SK-N-SH (cell line): Measurements from ENCODE around the gene CARMIL3. TPM values are rescaled to one million over a fixed set of nuclear protein-coding genes. Genes with fewer than 3 reads are reported as not detected.
A peak's percentile ranks its signal among the peaks of the same experiment; 100 is the strongest.

Experiments used
- CTCF ChIA-PET: fragments of 300-600, 350-600 bp; formaldehyde crosslinking; extraction: SDS; loops from one replicate; lab custom pipeline; 2021; lab: Yijun Ruan, JAX
- POLR2A ChIA-PET: fragments of 350-600 bp; sonication (Branson Sonifier 250); formaldehyde crosslinking; extraction: SDS; loops from one replicate; lab custom pipeline; 2020; ENCODE audit warnings: antibody characterized with exemption, inconsistent platforms; lab: Yijun Ruan, JAX
- DNase-seq: peaks from one replicate; pipeline ENCODE4 v3.0.0; 2012
- H2AFZ ChIP-seq: fragments of 200-600 bp; sonication (generic); 2 replicates; pipeline ENCODE4 v1.8.1; 2016; ENCODE audit warnings: antibody characterized with exemption, mild to moderate bottlenecking, low read depth
- H3F3A ChIP-seq: fragments of 200-600 bp; sonication (generic); replicated peaks from 2 replicates; pipeline ENCODE3; 2016; ENCODE audit warnings: antibody characterized with exemption, mild to moderate bottlenecking; ENCODE audit not compliant: insufficient read depth
- H3K27ac ChIP-seq, 2 experiments: fragments of 200-500 bp in 1 of 2; fragments of 200-600 bp in 1 of 2; sonication (Bioruptor generic) in 1 of 2; sonication (generic), shearing (Covaris generic) in 1 of 2; 2 replicates each; pipeline versions ENCODE4 v1.5.1 to v1.6.1; 2014 to 2016; ENCODE audit warnings: low read depth in 2 of 2, inconsistent platforms in 1 of 2, low read length in 1 of 2, mild to moderate bottlenecking in 1 of 2, mixed read lengths in 1 of 2
- H3K27me3 ChIP-seq: fragments of 200-600 bp; sonication (generic), shearing (Covaris generic); 2 replicates; pipeline ENCODE4 v1.6.1; 2016; ENCODE audit warnings: mixed run types; ENCODE audit not compliant: insufficient read depth
- H3K36me3 ChIP-seq, 2 experiments: fragments of 200-500 bp in 1 of 2; fragments of 200-600 bp in 1 of 2; sonication (Bioruptor generic) in 1 of 2; sonication (generic) in 1 of 2; replicated peaks in 1 of 2; 2 replicates each; pipeline versions ENCODE3 to v1.5.1; 2014 to 2016; ENCODE audit warnings: low read length in 1 of 2, mild to moderate bottlenecking in 1 of 2; ENCODE audit not compliant: insufficient read depth in 2 of 2, control insufficient read depth in 1 of 2
- H3K4me1 ChIP-seq, 2 experiments: fragments of 200-500 bp in 1 of 2; fragments of 200-600 bp in 1 of 2; sonication (Bioruptor generic) in 1 of 2; sonication (generic), shearing (Covaris generic) in 1 of 2; 2 replicates each; pipeline versions ENCODE4 v1.5.1 to v1.6.1; 2014 to 2016; ENCODE audit warnings: low read depth in 1 of 2, low read length in 1 of 2, mixed run types in 1 of 2; ENCODE audit not compliant: insufficient read depth in 2 of 2, control insufficient read depth in 1 of 2
- H3K4me2 ChIP-seq: fragments of 200-600 bp; sonication (generic), shearing (Covaris generic); 2 replicates; pipeline ENCODE4 v1.6.1; 2017; ENCODE audit warnings: mixed run types
- H3K4me3 ChIP-seq, 2 experiments: fragments of 200-500 bp in 1 of 2; fragments of 200-600 bp in 1 of 2; sonication (Bioruptor generic) in 1 of 2; sonication (generic), shearing (Covaris generic) in 1 of 2; 2 replicates each; pipeline versions ENCODE4 v1.5.1 to v1.8.1; 2014 to 2016; ENCODE audit warnings: low read depth in 2 of 2, inconsistent platforms in 1 of 2, low read length in 1 of 2, mild to moderate bottlenecking in 1 of 2, mixed read lengths in 1 of 2, moderate library complexity in 1 of 2
- H3K79me2 ChIP-seq: fragments of 200-600 bp; sonication (generic); 2 replicates; pipeline ENCODE4 v1.8.1; 2017; ENCODE audit warnings: mild to moderate bottlenecking; ENCODE audit not compliant: insufficient read depth
- H3K9ac ChIP-seq: fragments of 200-600 bp; sonication (generic); 2 replicates; pipeline ENCODE4 v1.6.1; 2017; ENCODE audit warnings: mixed run types
- H3K9me2 ChIP-seq: fragments of 200-600 bp; sonication (generic); 2 replicates; pipeline ENCODE4 v1.6.1; 2017; ENCODE audit warnings: mixed run types
- H3K9me3 ChIP-seq: fragments of 200-600 bp; sonication (generic); 2 replicates; pipeline ENCODE4 v1.6.1; 2017; ENCODE audit warnings: mixed run types, mild to moderate bottlenecking, moderate library complexity
- H4K20me1 ChIP-seq: fragments of 200-600 bp; sonication (generic); 2 replicates; pipeline ENCODE4 v1.6.1; 2017; ENCODE audit warnings: mild to moderate bottlenecking, mixed run types; ENCODE audit not compliant: insufficient read depth
- CHD2 ChIP-seq: fragments of 150-350 bp; IDR thresholded peaks from 2 replicates; pipeline ENCODE4 v1.6.1; 2018; ENCODE audit warnings: low read length; ENCODE audit not compliant: partially characterized antibody
- CTCF ChIP-seq: fragments of 200-600 bp; sonication (generic); IDR thresholded peaks from 2 replicates; pipeline ENCODE4 v1.6.1; 2017; ENCODE audit warnings: antibody characterized with exemption, mild to moderate bottlenecking, moderate library complexity
- EZH2phosphoT487 ChIP-seq: fragments of 200-600 bp; sonication (generic); IDR thresholded peaks from 2 replicates; pipeline ENCODE4 v1.6.1; 2017; ENCODE audit warnings: low read depth, mixed run types, mild to moderate bottlenecking, antibody characterized with exemption, moderate library complexity, borderline replicate concordance
- MXI1 ChIP-seq: IDR thresholded peaks from 2 replicates; pipeline ENCODE4 v1.6.1; 2012; ENCODE audit warnings: mild to moderate bottlenecking, low read depth, low read length, improper control_type of control experiment
- POLR2AphosphoS5 ChIP-seq: IDR thresholded peaks from 2 replicates; pipeline ENCODE4 v1.6.1; 2012; ENCODE audit warnings: low read depth, low read length
- RCOR1 ChIP-seq: fragments of 150-350 bp; IDR thresholded peaks from 2 replicates; pipeline ENCODE4 v1.6.1; 2017; ENCODE audit warnings: antibody characterized with exemption, low read length
- RFX5 ChIP-seq: IDR thresholded peaks from 2 replicates; pipeline ENCODE4 v1.6.1; 2012; ENCODE audit warnings: mild to moderate bottlenecking, improper control_type of control experiment, low read length
- SIN3A ChIP-seq: IDR thresholded peaks from 2 replicates; pipeline ENCODE4 v1.6.1; 2012; ENCODE audit warnings: low read depth, mild to moderate bottlenecking, low read length, moderate library complexity, borderline replicate concordance
- USF2 ChIP-seq: fragments of 150-350 bp; IDR thresholded peaks from 2 replicates; pipeline ENCODE4 v1.6.1; 2017; ENCODE audit warnings: antibody characterized with exemption, low read length, low read depth, borderline replicate concordance
- ZBTB33 ChIP-seq: IDR thresholded peaks from 2 replicates; pipeline ENCODE4 v1.4.0; 2012; ENCODE audit warnings: low read depth, borderline replicate concordance
- WGBS: methylation state at CpG from one replicate; pipeline ENCODE4 v1.1.6; 2017; ENCODE audit warnings: low lambda C conversion rate; 5-methylcytosine and 5-hydroxymethylcytosine counted together
- polyA plus RNA-seq, 3 experiments: library from polyadenylated mRNA; depleted of rRNA; stranded (reverse); fragments of >200 nt; gene quantifications; 2 replicates each; pipeline ENCODE4 v1.2.3, GENCODE V29; 2012

CARMIL3 gene
- polyA plus RNA-seq, 1 of the 3 experiments (the other 2 are of a cell fraction) = 0.43 TPM

- Histone ChIP-seq H3K4me2 (peak overlapping the region; percentile 88), H3K9me2 (no peaks in the 10 kb centered on the region), H4K20me1 (no peaks in the 10 kb centered on the region), H3K9ac (no peak overlapping the region), H3K27ac (peak overlapping the region in 1 of 2 experiments; percentile 8; a peak in 1 of 4 replicates), H3K27me3 (no peaks in the 10 kb centered on the region), H3K4me1 (peaks cover 0 to 18% of the 10 kb centered on the region in 2 experiments; a peak in 1 of 4 replicates), H3K9me3 (no peaks in the 10 kb centered on the region), H3K79me2 (no peaks in the 10 kb centered on the region), H3K4me3 (peak overlapping the region; percentile 72 to 80; a peak in 3 of 4 replicates), H3K36me3 (no peaks in the 10 kb centered on the region), H2AFZ (no peak overlapping the region), H3F3A (no peaks in the 10 kb centered on the region)
- ChIA-PET POLR2A (interaction anchor here (0.6 to 3.1 kb wide), 14 partner anchors 14 to 464 kb away, joined by 3 to 22 read pairs (median 6); partner anchors contain the start of genes DCAF11, EMC9, IRF9 and NRL), CTCF (interaction anchor here (1.0 to 42.8 kb wide), 5 partner anchors 32 to 464 kb away, joined by 3 to 1159 read pairs (median 5); partner anchors contain the start of gene PCK2)
- 79% methylated on average over 18 of the region's 20 CpGs for WGBS
- TF ChIP-seq SIN3A (no peak), RFX5 (no peak), CTCF (no peak), EZH2phosphoT487 (no peak), POLR2AphosphoS5 (no peak), MXI1 (no peak), ZBTB33 (no peak), CHD2 (no peak), RCOR1 (no peak), USF2 (no peak)
- DNase-seq = no peak
Observed at GRCh38 chr14:24052656-24053547, 1.1 kb downstream of the CARMIL3 start.
